HG03159 (cell line): ENCODE results near the gene OR10A6.

Source experiments
- ATAC-seq: cut with Tn5 transposase; IDR thresholded peaks from one replicate; pipeline ENCODE4 v1.9.1; 2021; ENCODE audit warnings: mild to moderate bottlenecking, moderate library complexity; ENCODE audit not compliant: unreplicated experiment

OR10A6 gene

GRCh38 chr11:7931168-7931567, at the start of gene OR10A6:
OR10A6 (minus strand) TSS chr11:7931268; CDS start chr11:7928662, 2,606 bp downstream.
- no peak for ATAC-seq

- ATAC-seq = no peak
Measured at GRCh38 chr11:7977232-7977917, 46.3 kb upstream of the OR10A6 start.

- ATAC-seq = no peak
Measured at GRCh38 chr11:7974668-7975067, 43.6 kb upstream of the OR10A6 start.

GRCh38 chr11:7973011-7973410, 41.9 kb upstream of the OR10A6 start:
- ATAC-seq = no peak

- no peak for ATAC-seq
Measured at GRCh38 chr11:7971846-7972245, 40.8 kb upstream of the OR10A6 start.

GRCh38 chr11:7969756-7970646, 38.9 kb upstream of the OR10A6 start:
- ATAC-seq = no peak

- no peak for ATAC-seq
Measured at GRCh38 chr11:7968686-7969085, 37.6 kb upstream of the OR10A6 start.

- ATAC-seq = no peak
Measured at GRCh38 chr11:7967826-7968225, 36.8 kb upstream of the OR10A6 start.

GRCh38 chr11:7967097-7967496, 36.0 kb upstream of the OR10A6 start:
- ATAC-seq = no peak

GRCh38 chr11:7965386-7965785, 34.3 kb upstream of the OR10A6 start, which contains the start of gene NLRP10:
NLRP10 (minus strand) TSS chr11:7965447; CDS start chr11:7963495, 1,952 bp downstream.
- ATAC-seq = no peak

- no peak for ATAC-seq
Measured at GRCh38 chr11:7964873-7965272, 33.8 kb upstream of the OR10A6 start.

GRCh38 chr11:7964261-7964660, 33.2 kb upstream of the OR10A6 start:
- ATAC-seq = no peak

GRCh38 chr11:7955191-7955590, 24.1 kb upstream of the OR10A6 start:
- ATAC-seq = no peak

GRCh38 chr11:7949934-7950333, 18.9 kb upstream of the OR10A6 start:
- ATAC-seq = no peak

GRCh38 chr11:7944123-7944522, 13.1 kb upstream of the OR10A6 start:
- ATAC-seq = no peak

- no peak for ATAC-seq
Measured at GRCh38 chr11:7941608-7942007, 10.5 kb upstream of the OR10A6 start, which contains the start of gene OR10A3. OR10A3 (minus strand) TSS chr11:7941708; CDS start chr11:7939520, 2,188 bp downstream.

- ATAC-seq = no peak
Measured at GRCh38 chr11:7941146-7941545, 10.1 kb upstream of the OR10A6 start.

- ATAC-seq = no peak
Measured at GRCh38 chr11:7936615-7937014, 5.5 kb upstream of the OR10A6 start.

GRCh38 chr11:7927635-7928034, 3.4 kb downstream of the OR10A6 start:
- no peak for ATAC-seq

GRCh38 chr11:7924536-7924935, 6.5 kb downstream of the OR10A6 start:
- no peak for ATAC-seq

- no peak for ATAC-seq
Measured at GRCh38 chr11:7918141-7918540, 12.9 kb downstream of the OR10A6 start.

- ATAC-seq = no peak
Measured at GRCh38 chr11:7911011-7911410, 20.1 kb downstream of the OR10A6 start.
